IgD-negative memory B cell (primary cell): ENCODE measurements around the gene ARMC10. TPM values are rescaled to one million over a fixed set of nuclear protein-coding genes. Genes with fewer than 3 reads are reported as not detected.
"Not testable (repeated sequence)": the region's sequence is repeated elsewhere in the genome, so short reads cannot be mapped to it uniquely, and the experiment has no call there.

Experiments used
- H3K27ac Mint-ChIP-seq, 3 donors: one replicate each; pipeline ENCODE4 v1.8.0; 2020 to 2022; ENCODE audit warnings: mild to moderate bottlenecking in 3 of 3, mixed read lengths in 3 of 3, moderate library complexity in 1 of 3
- H3K27me3 Mint-ChIP-seq: one replicate; pipeline ENCODE4 v1.8.0; 2021; ENCODE audit warnings: mixed read lengths
- H3K36me3 Mint-ChIP-seq: one replicate; pipeline ENCODE4 v1.8.0; 2020; ENCODE audit warnings: mild to moderate bottlenecking, mixed read lengths
- H3K4me1 Mint-ChIP-seq, 3 donors: one replicate each; pipeline ENCODE4 v1.8.0; 2020 to 2022; ENCODE audit warnings: mixed read lengths in 3 of 3, mild to moderate bottlenecking in 1 of 3
- H3K4me3 Mint-ChIP-seq, 4 donors: one replicate each; pipeline ENCODE4 v1.8.0; 2020 to 2022; ENCODE audit warnings: mild to moderate bottlenecking in 4 of 4, mixed read lengths in 4 of 4, moderate library complexity in 3 of 4
- H3K9me3 Mint-ChIP-seq, 3 donors: one replicate each; pipeline ENCODE4 v1.8.0; 2020 to 2021; ENCODE audit warnings: mixed read lengths in 3 of 3, mild to moderate bottlenecking in 1 of 3
- polyA plus RNA-seq: library from polyadenylated mRNA; unstranded; fragments of 300-500 nt; fragmentation: Illumina TruSeq; gene quantifications from one replicate; pipeline ENCODE4 v1.2.3, GENCODE V29; 2021

ARMC10 gene
- polyA plus RNA-seq, 1 donor from 2014 or later: 33.2 TPM

DNA sequence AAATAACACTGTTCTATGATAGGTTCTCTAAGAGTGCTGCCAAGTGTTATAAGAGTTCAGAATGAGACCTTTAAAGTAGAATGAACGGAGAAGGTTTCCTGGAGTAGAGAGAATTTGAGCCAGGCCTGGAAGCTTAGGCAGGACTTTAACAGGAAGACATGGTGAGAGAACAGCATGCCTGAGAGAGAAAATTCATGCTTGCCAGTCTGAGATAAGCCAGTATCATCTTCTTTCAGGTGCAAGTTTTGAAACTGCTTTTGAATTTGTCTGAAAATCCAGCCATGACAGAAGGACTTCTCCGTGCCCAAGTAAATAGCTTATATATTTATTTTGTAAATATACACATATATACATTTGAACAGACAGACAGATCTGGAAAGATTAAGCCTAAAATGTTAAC lies 22.1 kb downstream of the ARMC10 start:
- H3K4me1 Mint-ChIP-seq: no peaks in the 10 kb centered on the region
- no peaks in the 10 kb centered on the region for H3K27me3 Mint-ChIP-seq
- no peak overlapping the region for H3K27ac Mint-ChIP-seq
- no peak overlapping the region for H3K4me3 Mint-ChIP-seq
- no peaks in the 10 kb centered on the region for H3K36me3 Mint-ChIP-seq
- no peaks in the 10 kb centered on the region for H3K9me3 Mint-ChIP-seq

DNA sequence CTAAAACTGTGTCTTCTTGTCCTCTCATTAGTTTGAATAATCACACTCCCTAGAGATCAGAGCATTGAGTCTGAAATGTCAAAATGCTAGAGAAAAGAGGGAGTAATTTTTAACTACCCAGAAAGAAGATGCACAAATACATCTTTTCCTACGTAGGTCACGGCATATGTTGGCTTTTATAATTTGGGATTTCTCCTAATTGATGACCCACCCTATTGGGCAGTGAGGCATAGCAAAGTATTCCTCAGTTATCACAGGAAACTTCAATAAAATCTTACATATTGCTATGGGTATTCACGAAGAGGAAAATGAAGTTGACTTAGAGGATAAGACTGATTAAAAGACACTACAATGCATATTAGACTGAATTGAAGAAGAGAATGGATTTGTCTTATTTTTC lies 25.4 kb downstream of the ARMC10 start:
- Mint-ChIP-seq H3K27ac (no peak overlapping the region), H3K9me3 (no peaks in the 10 kb centered on the region), H3K36me3 (no peaks in the 10 kb centered on the region), H3K4me3 (no peak overlapping the region), H3K27me3 (no peaks in the 10 kb centered on the region), H3K4me1 (no peaks in the 10 kb centered on the region)

- no peaks in the 10 kb centered on the region for H3K4me1 Mint-ChIP-seq
- H3K27ac Mint-ChIP-seq: no peak overlapping the region
- H3K27me3 Mint-ChIP-seq: no peaks in the 10 kb centered on the region
- no peak overlapping the region for H3K4me3 Mint-ChIP-seq
- no peaks in the 10 kb centered on the region for H3K9me3 Mint-ChIP-seq
- H3K36me3 Mint-ChIP-seq: no peaks in the 10 kb centered on the region
Observed at GRCh38 chr7:103101543-103101942, 26.6 kb downstream of the ARMC10 start.

- Mint-ChIP-seq H3K4me1 (peaks cover 0 to 4% (median 2%) of the 10 kb centered on the region in 3 donors), H3K27ac (no peak overlapping the region), H3K9me3 (peaks cover 2 to 6% (median 3%) of the 10 kb centered on the region in 3 donors), H3K4me3 (no peak overlapping the region), H3K36me3 (peaks cover 5% of the 10 kb centered on the region), H3K27me3 (no peaks in the 10 kb centered on the region)
Observed at GRCh38 chr7:103106005-103106702, 31.2 kb downstream of the ARMC10 start.

GRCh38 chr7:103106703-103107070 lies 31.7 kb downstream of the ARMC10 start:
- not testable (repeated sequence) for H3K9me3 Mint-ChIP-seq, H3K27ac Mint-ChIP-seq, H3K4me1 Mint-ChIP-seq, H3K4me3 Mint-ChIP-seq, H3K36me3 Mint-ChIP-seq, H3K27me3 Mint-ChIP-seq

GRCh38 chr7:103113164-103113563 lies 38.2 kb downstream of the ARMC10 start:
- H3K9me3 Mint-ChIP-seq: peaks cover 2 to 6% (median 5%) of the 10 kb centered on the region in 3 donors
- H3K36me3 Mint-ChIP-seq: peaks cover 20% of the 10 kb centered on the region

DNA sequence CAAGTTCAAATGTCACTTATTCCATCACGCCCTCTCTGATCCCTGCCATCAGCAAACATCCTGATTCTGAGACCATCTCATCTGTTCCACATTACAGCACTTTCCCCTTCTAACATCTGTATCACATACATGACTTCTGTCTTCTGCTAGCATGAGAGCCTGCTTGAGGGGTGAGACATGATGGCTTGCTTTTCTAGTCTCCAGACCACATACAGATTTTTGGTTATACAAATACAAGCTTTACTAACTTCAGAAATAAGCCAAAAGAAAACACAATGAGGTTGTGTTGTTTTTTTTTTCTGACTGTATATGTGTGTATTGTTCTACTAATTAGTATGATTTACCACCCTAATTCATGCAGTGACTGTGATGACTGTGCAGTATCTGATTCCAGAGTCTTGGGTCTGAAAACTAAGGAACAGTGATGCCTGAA lies 39.7 kb downstream of the ARMC10 start:
- H3K27me3 Mint-ChIP-seq: no peaks in the 10 kb centered on the region
- peaks cover 17% of the 10 kb centered on the region for H3K36me3 Mint-ChIP-seq
- H3K9me3 Mint-ChIP-seq: peaks cover 0 to 5% (median 2%) of the 10 kb centered on the region in 3 donors
- no peak overlapping the region for H3K4me3 Mint-ChIP-seq
- H3K27ac Mint-ChIP-seq: no peak overlapping the region
- peaks cover 0 to 1% (median 0%) of the 10 kb centered on the region in 3 donors for H3K4me1 Mint-ChIP-seq

More at GRCh38 chr7:103113164-103113563, 38.2 kb downstream of the ARMC10 start:
- peaks cover 0 to 3% (median 3%) of the 10 kb centered on the region in 3 donors for H3K4me1 Mint-ChIP-seq
- no peak overlapping the region for H3K4me3 Mint-ChIP-seq
- H3K27ac Mint-ChIP-seq: no peak overlapping the region
- H3K27me3 Mint-ChIP-seq: no peaks in the 10 kb centered on the region

DNA sequence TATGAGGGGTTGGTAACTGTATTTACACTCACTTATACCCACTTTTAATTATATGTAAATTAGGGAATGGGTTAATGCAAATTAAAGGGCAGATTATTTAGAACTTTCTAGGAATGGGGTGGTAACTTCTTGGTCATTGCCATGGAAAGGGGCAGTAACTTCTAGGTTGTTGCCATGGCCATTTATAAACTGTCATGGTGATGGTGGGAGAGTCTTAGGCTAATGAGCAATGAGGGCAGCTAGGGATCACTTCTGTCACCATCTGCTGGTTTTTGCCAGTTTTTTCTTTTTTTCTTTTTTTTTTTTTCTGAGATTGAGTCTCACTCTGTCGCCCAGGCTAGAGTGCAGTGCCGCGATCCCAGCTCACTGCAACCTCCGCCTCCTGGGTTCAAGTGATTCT lies 40.8 kb downstream of the ARMC10 start:
- H3K27me3 Mint-ChIP-seq: no peaks in the 10 kb centered on the region
- peaks cover 15% of the 10 kb centered on the region for H3K36me3 Mint-ChIP-seq
- no peak overlapping the region for H3K27ac Mint-ChIP-seq
- no peak overlapping the region for H3K4me3 Mint-ChIP-seq
- H3K4me1 Mint-ChIP-seq: peaks cover 0 to 1% (median 0%) of the 10 kb centered on the region in 3 donors
- H3K9me3 Mint-ChIP-seq: peaks cover 0 to 4% (median 0%) of the 10 kb centered on the region in 3 donors

DNA sequence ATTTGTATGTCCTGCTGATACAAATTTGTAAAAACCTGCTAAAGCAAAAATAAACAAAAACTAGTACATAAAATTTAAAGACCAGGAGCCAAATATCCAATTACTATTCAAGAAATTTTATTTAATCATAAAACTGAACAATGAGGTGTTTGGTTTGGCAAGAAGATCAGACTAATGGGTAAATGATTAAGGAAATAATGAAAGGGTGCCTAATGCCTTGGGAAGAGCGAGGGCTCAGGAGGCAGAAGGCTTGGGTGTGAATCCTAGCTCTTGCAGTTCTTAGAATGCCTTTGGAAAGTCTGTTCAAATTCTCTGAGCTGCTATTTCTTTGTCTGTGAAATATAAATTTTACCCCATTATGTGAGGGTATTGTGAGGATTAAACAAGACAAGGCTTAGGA lies 41.6 kb downstream of the ARMC10 start:
- H3K36me3 Mint-ChIP-seq: peaks cover 15% of the 10 kb centered on the region
- peaks cover 0 to under 1% (median 0%) of the 10 kb centered on the region in 3 donors for H3K4me1 Mint-ChIP-seq
- no peak overlapping the region for H3K27ac Mint-ChIP-seq
- no peaks in the 10 kb centered on the region for H3K27me3 Mint-ChIP-seq
- peaks cover 0 to 2% (median 0%) of the 10 kb centered on the region in 3 donors for H3K9me3 Mint-ChIP-seq
- no peak overlapping the region for H3K4me3 Mint-ChIP-seq

GRCh38 chr7:103116991-103117390 lies 42.1 kb downstream of the ARMC10 start:
- Mint-ChIP-seq H3K27ac (no peak overlapping the region), H3K9me3 (no peaks in the 10 kb centered on the region), H3K36me3 (peaks cover 14% of the 10 kb centered on the region), H3K4me1 (peaks cover 0 to 2% (median 0%) of the 10 kb centered on the region in 3 donors), H3K27me3 (no peaks in the 10 kb centered on the region), H3K4me3 (no peak overlapping the region)

DNA sequence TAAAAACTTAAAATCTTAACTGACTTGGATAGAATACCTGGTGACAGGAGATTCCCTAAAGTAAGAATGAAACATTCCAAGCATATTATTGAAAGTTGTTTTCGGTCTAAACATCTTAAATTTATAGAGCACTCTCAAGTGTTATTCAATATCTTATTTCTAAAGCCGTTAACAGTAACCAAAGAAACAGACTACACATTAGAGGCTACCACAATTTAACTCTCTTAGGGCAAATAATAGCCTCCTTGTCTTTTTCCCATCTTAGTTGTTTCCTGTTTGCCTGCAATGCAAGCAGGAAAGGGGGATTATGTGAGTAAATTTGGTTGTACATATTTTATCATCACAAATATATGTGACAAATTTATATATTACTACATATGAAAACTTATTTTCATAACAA lies 42.5 kb downstream of the ARMC10 start:
- H3K4me3 Mint-ChIP-seq: no peak overlapping the region
- H3K27me3 Mint-ChIP-seq: no peaks in the 10 kb centered on the region
- no peaks in the 10 kb centered on the region for H3K9me3 Mint-ChIP-seq
- peaks cover 12% of the 10 kb centered on the region for H3K36me3 Mint-ChIP-seq
- peaks cover 0 to 2% (median 0%) of the 10 kb centered on the region in 3 donors for H3K4me1 Mint-ChIP-seq
- no peak overlapping the region for H3K27ac Mint-ChIP-seq

GRCh38 chr7:103119791-103120291 lies 44.9 kb downstream of the ARMC10 start:
- peaks cover 0 to 2% (median 0%) of the 10 kb centered on the region in 3 donors for H3K4me1 Mint-ChIP-seq
- no peaks in the 10 kb centered on the region for H3K27me3 Mint-ChIP-seq
- no peak overlapping the region for H3K27ac Mint-ChIP-seq
- H3K9me3 Mint-ChIP-seq: no peaks in the 10 kb centered on the region
- no peak overlapping the region for H3K4me3 Mint-ChIP-seq
- peaks cover 9% of the 10 kb centered on the region for H3K36me3 Mint-ChIP-seq

- H3K36me3 Mint-ChIP-seq: peaks cover 5% of the 10 kb centered on the region
- no peaks in the 10 kb centered on the region for H3K9me3 Mint-ChIP-seq
- H3K27me3 Mint-ChIP-seq: no peaks in the 10 kb centered on the region
- no peak overlapping the region for H3K4me3 Mint-ChIP-seq
- H3K27ac Mint-ChIP-seq: no peak overlapping the region
- H3K4me1 Mint-ChIP-seq: peaks cover 0 to 2% (median 0%) of the 10 kb centered on the region in 3 donors
Observed at GRCh38 chr7:103120362-103120761, 45.4 kb downstream of the ARMC10 start.

- no peaks in the 10 kb centered on the region for H3K9me3 Mint-ChIP-seq
- H3K4me1 Mint-ChIP-seq: peaks cover 0 to 3% (median 0%) of the 10 kb centered on the region in 3 donors
- H3K4me3 Mint-ChIP-seq: no peak overlapping the region
- peaks cover 5% of the 10 kb centered on the region for H3K36me3 Mint-ChIP-seq
- H3K27ac Mint-ChIP-seq: no peak overlapping the region
- no peaks in the 10 kb centered on the region for H3K27me3 Mint-ChIP-seq
Observed at GRCh38 chr7:103121641-103122040, 46.7 kb downstream of the ARMC10 start.

GRCh38 chr7:103123529-103123928 lies 48.6 kb downstream of the ARMC10 start:
- no peaks in the 10 kb centered on the region for H3K27me3 Mint-ChIP-seq
- no peak overlapping the region for H3K27ac Mint-ChIP-seq
- H3K36me3 Mint-ChIP-seq: peaks cover 7% of the 10 kb centered on the region
- H3K4me1 Mint-ChIP-seq: peaks cover 0 to 3% (median 0%) of the 10 kb centered on the region in 3 donors
- H3K4me3 Mint-ChIP-seq: no peak overlapping the region
- no peaks in the 10 kb centered on the region for H3K9me3 Mint-ChIP-seq

DNA sequence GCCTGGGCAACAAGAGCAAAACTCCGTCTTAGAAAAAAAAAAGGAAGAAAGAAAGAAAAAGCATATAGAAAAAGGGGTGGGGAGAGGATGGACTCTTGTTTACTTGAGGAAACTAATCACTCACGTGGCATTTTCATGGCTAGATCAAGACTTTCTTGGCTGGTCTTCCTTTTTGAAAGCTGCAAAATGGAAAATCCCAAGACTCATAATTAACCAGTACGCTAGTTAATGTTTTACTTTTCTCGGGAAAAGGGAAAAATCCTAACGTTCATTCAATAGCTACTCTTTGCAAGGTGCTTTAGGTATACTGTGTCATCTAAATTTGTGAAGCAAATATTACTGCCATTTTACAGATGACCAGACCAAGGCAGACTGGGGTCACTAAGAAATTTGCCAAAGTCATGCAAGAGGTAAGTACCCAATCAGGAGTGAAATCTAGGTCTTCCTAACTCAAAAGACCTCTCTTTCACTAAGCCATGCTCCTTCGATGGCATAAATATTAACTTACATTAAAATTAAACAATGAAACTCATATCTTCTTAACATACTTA lies 49.6 kb downstream of the ARMC10 start:
- Mint-ChIP-seq H3K4me3 (no peak overlapping the region), H3K27me3 (no peaks in the 10 kb centered on the region), H3K4me1 (peaks cover 0 to 3% (median 0%) of the 10 kb centered on the region in 3 donors), H3K9me3 (no peaks in the 10 kb centered on the region), H3K36me3 (peaks cover 9% of the 10 kb centered on the region), H3K27ac (no peak overlapping the region)
